B cell (primary cell): ENCODE measurements around the gene SLC43A3.

ENCODE experiments used
- EZH2 ChIP-seq: IDR thresholded peaks from 2 replicates; pipeline ENCODE4 v1.6.1; 2012; ENCODE audit warnings: borderline replicate concordance, low read depth, mild to moderate bottlenecking, moderate library complexity, low read length; ENCODE audit not compliant: insufficient read depth, poor library complexity, severe bottlenecking
- TF ChIP-seq, protein P1 (sequence below): fragments of 200-600 bp; IDR thresholded peaks from one replicate; pipeline ENCODE4 v1.8.0; 2022; ENCODE audit warnings: antibody characterized with exemption, mild to moderate bottlenecking

DNA sequence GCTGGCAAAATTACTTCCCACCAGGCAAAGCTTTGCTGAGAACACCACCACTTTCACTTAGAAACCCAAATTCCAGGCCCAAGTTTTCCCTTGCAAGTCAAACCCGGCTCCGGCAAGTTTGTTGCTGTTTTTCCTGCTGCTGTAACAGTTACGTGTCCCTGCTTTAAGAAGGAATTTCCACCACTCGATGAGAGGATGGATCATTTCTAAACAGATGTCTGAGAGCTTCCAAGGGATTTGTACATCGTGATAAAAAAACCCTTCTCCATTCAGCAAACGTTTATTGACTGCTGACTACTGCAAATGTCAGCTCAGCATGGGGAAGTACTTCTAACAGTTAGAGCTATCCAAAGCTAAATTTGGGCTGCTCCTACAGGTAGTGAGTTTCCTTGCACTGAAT is 69.1 kb downstream of the SLC43A3 start:
- TF ChIP-seq, protein P1, sequence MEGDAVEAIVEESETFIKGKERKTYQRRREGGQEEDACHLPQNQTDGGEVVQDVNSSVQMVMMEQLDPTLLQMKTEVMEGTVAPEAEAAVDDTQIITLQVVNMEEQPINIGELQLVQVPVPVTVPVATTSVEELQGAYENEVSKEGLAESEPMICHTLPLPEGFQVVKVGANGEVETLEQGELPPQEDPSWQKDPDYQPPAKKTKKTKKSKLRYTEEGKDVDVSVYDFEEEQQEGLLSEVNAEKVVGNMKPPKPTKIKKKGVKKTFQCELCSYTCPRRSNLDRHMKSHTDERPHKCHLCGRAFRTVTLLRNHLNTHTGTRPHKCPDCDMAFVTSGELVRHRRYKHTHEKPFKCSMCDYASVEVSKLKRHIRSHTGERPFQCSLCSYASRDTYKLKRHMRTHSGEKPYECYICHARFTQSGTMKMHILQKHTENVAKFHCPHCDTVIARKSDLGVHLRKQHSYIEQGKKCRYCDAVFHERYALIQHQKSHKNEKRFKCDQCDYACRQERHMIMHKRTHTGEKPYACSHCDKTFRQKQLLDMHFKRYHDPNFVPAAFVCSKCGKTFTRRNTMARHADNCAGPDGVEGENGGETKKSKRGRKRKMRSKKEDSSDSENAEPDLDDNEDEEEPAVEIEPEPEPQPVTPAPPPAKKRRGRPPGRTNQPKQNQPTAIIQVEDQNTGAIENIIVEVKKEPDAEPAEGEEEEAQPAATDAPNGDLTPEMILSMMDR = no peak
- no peak for TF ChIP-seq EZH2
